ENCODE measurements around the gene SMAGP. TPM values are rescaled to one million over a fixed set of nuclear protein-coding genes. Genes with fewer than 3 reads are reported as not detected.

The SMAGP gene
- total and polyA plus RNA-seq, 2 donors (not counting 3 experiments of a cell fraction or from before 2014, with no cell fraction given), result 21.4 to 26.2 TPM

DNA sequence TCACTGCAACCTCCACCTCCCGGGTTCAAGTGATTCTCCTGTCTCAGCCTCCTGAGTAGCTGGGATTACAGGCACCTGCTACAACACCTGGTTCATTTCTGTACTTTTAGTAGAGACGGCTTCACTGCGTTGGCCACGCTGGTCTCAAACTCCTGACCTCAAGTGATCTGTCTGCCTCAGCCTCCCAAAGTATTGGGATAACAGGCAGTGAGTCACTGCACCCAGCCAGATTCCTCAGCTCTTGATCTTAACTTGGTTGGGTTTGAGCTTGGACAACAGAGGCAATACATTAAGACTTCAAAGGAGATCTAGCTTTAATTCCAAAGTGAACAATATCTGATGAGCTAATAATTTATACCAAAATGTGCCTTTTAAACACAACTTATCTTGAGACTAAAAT lies 25.9 kb downstream of the SMAGP start:
- Histone ChIP-seq H3K4me3 (replicated peaks in 1 of 3; ENCODE audit: insufficient read depth in 1 of 3, low read depth in 1 of 3, low read length in 3 of 3) (no peak overlapping the region), H3K9me1 (replicated peaks; ENCODE audit: control insufficient read depth, extremely low read depth, insufficient read depth, low read length) (no peaks in the 10 kb centered on the region), H3K4me1 (ENCODE audit: control insufficient read depth, extremely low read depth, insufficient read depth, low read length) (peaks cover 30% of the 10 kb centered on the region), H3K27me3 (ENCODE audit: control insufficient read depth in 2 of 2, insufficient read depth in 2 of 2, low read length in 2 of 2) (no peaks in the 10 kb centered on the region), H3K27ac (ENCODE audit: insufficient read depth, low read depth, low read length) (no peak overlapping the region), H4K20me1 (replicated peaks; ENCODE audit: control insufficient read depth, extremely low read depth, insufficient read depth, low read length) (no peaks in the 10 kb centered on the region), H2AFZ (ENCODE audit: low read depth, low read length) (no peak overlapping the region), H3K9me3 (replicated peaks; ENCODE audit: control insufficient read depth, insufficient read depth, low read length) (no peaks in the 10 kb centered on the region), H3K79me2 (ENCODE audit: control insufficient read depth, insufficient read depth, low read length) (peaks cover 19% of the 10 kb centered on the region), H3K9ac (replicated peaks; ENCODE audit: extremely low read depth, insufficient read depth, low read length) (no peak overlapping the region), H3K36me3 (ENCODE audit: control insufficient read depth in 2 of 2, extremely low read depth in 1 of 2, insufficient read depth in 2 of 2, low read length in 2 of 2) (peaks cover 16 to 29% of the 10 kb centered on the region in 2 experiments), H3K4me2 (ENCODE audit: insufficient read depth, low read length) (no peak overlapping the region)
- DNase-seq (ENCODE audit: low read depth, low spot score) (no peak), FAIRE-seq (no peak)
- TF ChIP-seq, protein P1, sequence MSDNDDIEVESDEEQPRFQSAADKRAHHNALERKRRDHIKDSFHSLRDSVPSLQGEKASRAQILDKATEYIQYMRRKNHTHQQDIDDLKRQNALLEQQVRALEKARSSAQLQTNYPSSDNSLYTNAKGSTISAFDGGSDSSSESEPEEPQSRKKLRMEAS (IDR thresholded peaks at IDR 0.05; ENCODE audit: insufficient read depth, insufficient read length), result no peak
- no peak for TF ChIP-seq EZH2 (IDR thresholded peaks at IDR 0.05; ENCODE audit: borderline replicate concordance, low read depth, low read length, severe bottlenecking)
- TF ChIP-seq JUN (IDR thresholded peaks at IDR 0.05; ENCODE audit: borderline replicate concordance, insufficient read depth, insufficient read length, low read depth), result no peak
- TF ChIP-seq FOS (IDR thresholded peaks at IDR 0.05; ENCODE audit: borderline replicate concordance, insufficient read depth, low read length), result no peak
- no peak for TF ChIP-seq GATA2 (IDR thresholded peaks at IDR 0.05; ENCODE audit: insufficient read depth, insufficient read length, low read depth, low read length)
- no peak for TF ChIP-seq POLR2AphosphoS5 (IDR thresholded peaks at IDR 0.05; ENCODE audit: insufficient read depth, low read depth, low read length)
- no peak for TF ChIP-seq MYC (IDR thresholded peaks at IDR 0.05; ENCODE audit: low read depth, low read length)
- no peak for TF ChIP-seq POLR2A (IDR thresholded peaks at IDR 0.05; ENCODE audit: low read depth, low read length)
- dilution Hi-C loops (cut with MboI; ENCODE audit: extremely low pct_ligation_motif_present, low sequenced_read_pairs) (no loop called here), intact Hi-C loops (cut with micrococcal nuclease) (no loop called here)
- ChIA-PET CTCF (interaction anchor here (0.9 to 2.4 kb wide), 4 partner anchors 9 to 97 kb away, joined by 3 to 12 read pairs (median 5); no protein-coding TSS in a partner anchor), POLR2A (interaction anchor here (0.7 to 1.6 kb wide), 2 partner anchors 9 to 158 kb away, joined by 6 read pairs; no protein-coding TSS in a partner anchor)
- BruUV-seq (replicated peaks), result no TSS peak

DNA sequence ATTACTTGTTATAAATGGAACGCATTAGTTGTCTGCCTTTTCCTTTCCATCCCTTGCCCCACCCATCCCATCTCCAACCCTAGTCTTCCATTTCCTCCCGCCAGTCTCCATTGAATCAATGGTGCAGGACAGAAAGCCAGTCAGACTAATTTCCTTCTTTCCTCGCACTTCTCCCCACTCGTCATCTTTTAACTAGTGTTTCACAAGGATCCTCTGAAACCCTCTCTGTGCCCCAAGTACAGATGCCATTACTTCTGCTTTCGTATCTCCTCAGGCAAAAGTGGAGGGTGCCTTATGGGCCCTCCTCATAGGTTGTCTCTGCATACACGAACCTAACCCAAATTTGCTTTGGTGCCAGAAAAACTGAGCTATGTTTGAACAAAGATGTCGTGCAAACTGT lies 27.3 kb downstream of the SMAGP start:
- POLR2A ChIA-PET, result interaction anchor here (1.6 kb wide), 1 partner anchor 10 kb away, joined by 6 read pairs; no protein-coding TSS in a partner anchor
- dilution Hi-C loops (cut with MboI; ENCODE audit: extremely low pct_ligation_motif_present, low sequenced_read_pairs), result no loop called here

More for the DNA sequence above, 27.3 kb downstream of the SMAGP start:
- CTCF ChIA-PET, result interaction anchor here (1.7 to 2.4 kb wide), 2 partner anchors 10 to 28 kb away, joined by 3 to 12 read pairs; partner anchors contain the start of gene SMAGP
- peaks cover 34% of the 10 kb centered on the region for H3K4me1 ChIP-seq (ENCODE audit: control insufficient read depth, extremely low read depth, insufficient read depth, low read length)
- H3K9ac ChIP-seq (replicated peaks; ENCODE audit: extremely low read depth, insufficient read depth, low read length), result no peak overlapping the region
- TF ChIP-seq FOS (IDR thresholded peaks at IDR 0.05; ENCODE audit: borderline replicate concordance, insufficient read depth, low read length) (no peak), GATA2 (IDR thresholded peaks at IDR 0.05; ENCODE audit: insufficient read depth, insufficient read length, low read depth, low read length) (no peak), EZH2 (IDR thresholded peaks at IDR 0.05; ENCODE audit: borderline replicate concordance, low read depth, low read length, severe bottlenecking) (no peak), JUN (IDR thresholded peaks at IDR 0.05; ENCODE audit: borderline replicate concordance, insufficient read depth, insufficient read length, low read depth) (no peak), MYC (IDR thresholded peaks at IDR 0.05; ENCODE audit: low read depth, low read length) (no peak), POLR2AphosphoS5 (IDR thresholded peaks at IDR 0.05; ENCODE audit: insufficient read depth, low read depth, low read length) (no peak), POLR2A (IDR thresholded peaks at IDR 0.05; ENCODE audit: low read depth, low read length) (no peak)
- TF ChIP-seq, protein P2, sequence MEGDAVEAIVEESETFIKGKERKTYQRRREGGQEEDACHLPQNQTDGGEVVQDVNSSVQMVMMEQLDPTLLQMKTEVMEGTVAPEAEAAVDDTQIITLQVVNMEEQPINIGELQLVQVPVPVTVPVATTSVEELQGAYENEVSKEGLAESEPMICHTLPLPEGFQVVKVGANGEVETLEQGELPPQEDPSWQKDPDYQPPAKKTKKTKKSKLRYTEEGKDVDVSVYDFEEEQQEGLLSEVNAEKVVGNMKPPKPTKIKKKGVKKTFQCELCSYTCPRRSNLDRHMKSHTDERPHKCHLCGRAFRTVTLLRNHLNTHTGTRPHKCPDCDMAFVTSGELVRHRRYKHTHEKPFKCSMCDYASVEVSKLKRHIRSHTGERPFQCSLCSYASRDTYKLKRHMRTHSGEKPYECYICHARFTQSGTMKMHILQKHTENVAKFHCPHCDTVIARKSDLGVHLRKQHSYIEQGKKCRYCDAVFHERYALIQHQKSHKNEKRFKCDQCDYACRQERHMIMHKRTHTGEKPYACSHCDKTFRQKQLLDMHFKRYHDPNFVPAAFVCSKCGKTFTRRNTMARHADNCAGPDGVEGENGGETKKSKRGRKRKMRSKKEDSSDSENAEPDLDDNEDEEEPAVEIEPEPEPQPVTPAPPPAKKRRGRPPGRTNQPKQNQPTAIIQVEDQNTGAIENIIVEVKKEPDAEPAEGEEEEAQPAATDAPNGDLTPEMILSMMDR (IDR thresholded peaks at IDR 0.05; ENCODE audit: extremely low read depth in 1 of 2, insufficient read depth in 1 of 2, low read depth in 1 of 2, low read length in 2 of 2), result no peak
- TF ChIP-seq, protein P1 (IDR thresholded peaks at IDR 0.05; ENCODE audit: insufficient read depth, insufficient read length), result no peak
- no peaks in the 10 kb centered on the region for H3K9me1 ChIP-seq (replicated peaks; ENCODE audit: control insufficient read depth, extremely low read depth, insufficient read depth, low read length)
- intact Hi-C loops (cut with micrococcal nuclease), result no loop called here
- peaks cover 19% of the 10 kb centered on the region for H3K79me2 ChIP-seq (ENCODE audit: control insufficient read depth, insufficient read depth, low read length)
- H3K27me3 ChIP-seq (ENCODE audit: control insufficient read depth in 2 of 2, insufficient read depth in 2 of 2, low read length in 2 of 2), result no peaks in the 10 kb centered on the region
- peaks cover 16 to 29% of the 10 kb centered on the region in 2 experiments for H3K36me3 ChIP-seq (ENCODE audit: control insufficient read depth in 2 of 2, extremely low read depth in 1 of 2, insufficient read depth in 2 of 2, low read length in 2 of 2)
- H3K27ac ChIP-seq (ENCODE audit: insufficient read depth, low read depth, low read length), result no peak overlapping the region
- no peak overlapping the region for H3K4me3 ChIP-seq (replicated peaks in 1 of 3; ENCODE audit: insufficient read depth in 1 of 3, low read depth in 1 of 3, low read length in 3 of 3)
- no peaks in the 10 kb centered on the region for H3K9me3 ChIP-seq (replicated peaks; ENCODE audit: control insufficient read depth, insufficient read depth, low read length)
- H4K20me1 ChIP-seq (replicated peaks; ENCODE audit: control insufficient read depth, extremely low read depth, insufficient read depth, low read length), result no peaks in the 10 kb centered on the region
- no peak overlapping the region for H2AFZ ChIP-seq (ENCODE audit: low read depth, low read length)
- DNase-seq (ENCODE audit: low read depth, low spot score) (no peak), FAIRE-seq (no peak)
- BruUV-seq (replicated peaks), result TSS peak; percentile 0
- H3K4me2 ChIP-seq (ENCODE audit: insufficient read depth, low read length), result no peak overlapping the region
